GM19463 (cell line): ENCODE data around the gene CTTNBP2.
A peak's percentile ranks its signal among the peaks of the same experiment; 100 is the strongest.

Experiments
- ATAC-seq: cut with Tn5 transposase; IDR thresholded peaks from one replicate; pipeline ENCODE4 v1.9.1; 2021; ENCODE audit warnings: mild to moderate bottlenecking, moderate library complexity; ENCODE audit not compliant: unreplicated experiment

Gene CTTNBP2, protein sequence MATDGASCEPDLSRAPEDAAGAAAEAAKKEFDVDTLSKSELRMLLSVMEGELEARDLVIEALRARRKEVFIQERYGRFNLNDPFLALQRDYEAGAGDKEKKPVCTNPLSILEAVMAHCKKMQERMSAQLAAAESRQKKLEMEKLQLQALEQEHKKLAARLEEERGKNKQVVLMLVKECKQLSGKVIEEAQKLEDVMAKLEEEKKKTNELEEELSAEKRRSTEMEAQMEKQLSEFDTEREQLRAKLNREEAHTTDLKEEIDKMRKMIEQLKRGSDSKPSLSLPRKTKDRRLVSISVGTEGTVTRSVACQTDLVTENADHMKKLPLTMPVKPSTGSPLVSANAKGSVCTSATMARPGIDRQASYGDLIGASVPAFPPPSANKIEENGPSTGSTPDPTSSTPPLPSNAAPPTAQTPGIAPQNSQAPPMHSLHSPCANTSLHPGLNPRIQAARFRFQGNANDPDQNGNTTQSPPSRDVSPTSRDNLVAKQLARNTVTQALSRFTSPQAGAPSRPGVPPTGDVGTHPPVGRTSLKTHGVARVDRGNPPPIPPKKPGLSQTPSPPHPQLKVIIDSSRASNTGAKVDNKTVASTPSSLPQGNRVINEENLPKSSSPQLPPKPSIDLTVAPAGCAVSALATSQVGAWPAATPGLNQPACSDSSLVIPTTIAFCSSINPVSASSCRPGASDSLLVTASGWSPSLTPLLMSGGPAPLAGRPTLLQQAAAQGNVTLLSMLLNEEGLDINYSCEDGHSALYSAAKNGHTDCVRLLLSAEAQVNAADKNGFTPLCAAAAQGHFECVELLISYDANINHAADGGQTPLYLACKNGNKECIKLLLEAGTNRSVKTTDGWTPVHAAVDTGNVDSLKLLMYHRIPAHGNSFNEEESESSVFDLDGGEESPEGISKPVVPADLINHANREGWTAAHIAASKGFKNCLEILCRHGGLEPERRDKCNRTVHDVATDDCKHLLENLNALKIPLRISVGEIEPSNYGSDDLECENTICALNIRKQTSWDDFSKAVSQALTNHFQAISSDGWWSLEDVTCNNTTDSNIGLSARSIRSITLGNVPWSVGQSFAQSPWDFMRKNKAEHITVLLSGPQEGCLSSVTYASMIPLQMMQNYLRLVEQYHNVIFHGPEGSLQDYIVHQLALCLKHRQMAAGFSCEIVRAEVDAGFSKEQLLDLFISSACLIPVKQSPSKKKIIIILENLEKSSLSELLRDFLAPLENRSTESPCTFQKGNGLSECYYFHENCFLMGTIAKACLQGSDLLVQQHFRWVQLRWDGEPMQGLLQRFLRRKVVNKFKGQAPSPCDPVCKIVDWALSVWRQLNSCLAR (N-terminal part only)

DNA sequence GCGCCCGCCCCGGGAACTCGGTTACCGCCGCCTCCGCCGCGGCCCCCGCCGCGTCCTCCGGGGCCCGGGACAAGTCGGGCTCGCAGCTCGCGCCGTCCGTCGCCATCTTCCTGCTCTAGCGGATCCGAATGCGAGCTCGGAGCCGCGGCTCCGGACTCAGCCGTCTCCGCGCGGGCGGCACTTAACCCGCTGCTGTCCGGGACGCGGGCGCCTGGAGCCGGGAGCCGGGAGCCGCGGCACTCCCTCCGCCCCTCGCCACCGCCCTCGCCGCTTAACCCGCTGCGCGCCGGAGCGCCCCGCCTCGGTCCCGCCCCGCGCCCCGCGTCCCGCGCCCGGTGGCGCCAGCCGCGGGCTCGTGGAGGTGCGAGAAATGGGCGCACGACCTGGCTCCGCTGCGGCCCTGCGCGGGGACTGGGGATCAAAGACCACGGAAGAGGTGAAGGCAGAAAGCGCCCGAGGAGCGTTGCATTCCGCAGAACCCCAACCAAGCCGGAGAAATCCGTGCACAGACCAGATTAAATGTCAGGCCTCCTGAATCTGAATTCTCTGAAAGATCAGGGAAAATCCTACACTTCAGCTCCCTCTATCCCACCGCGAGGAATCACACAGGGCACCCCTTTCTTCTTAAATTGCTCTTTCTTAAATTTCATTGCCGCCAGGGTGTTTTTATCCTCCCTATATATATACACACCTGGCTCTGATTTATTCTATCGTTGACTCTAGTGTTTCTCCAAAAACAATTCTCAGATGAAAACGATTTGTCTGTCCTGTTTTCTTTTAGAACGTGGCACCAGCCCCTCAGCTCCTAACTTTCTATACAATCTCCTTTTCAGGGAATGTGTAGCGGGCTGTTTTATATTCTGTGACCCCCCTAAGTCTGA is at the start of gene CTTNBP2:
Gene CTTNBP2 (minus strand): TSS at position 132 of the 881 bp plus-strand sequence. CDS start 26 bp downstream, at position 106.
- ATAC-seq: peak; percentile 60

DNA sequence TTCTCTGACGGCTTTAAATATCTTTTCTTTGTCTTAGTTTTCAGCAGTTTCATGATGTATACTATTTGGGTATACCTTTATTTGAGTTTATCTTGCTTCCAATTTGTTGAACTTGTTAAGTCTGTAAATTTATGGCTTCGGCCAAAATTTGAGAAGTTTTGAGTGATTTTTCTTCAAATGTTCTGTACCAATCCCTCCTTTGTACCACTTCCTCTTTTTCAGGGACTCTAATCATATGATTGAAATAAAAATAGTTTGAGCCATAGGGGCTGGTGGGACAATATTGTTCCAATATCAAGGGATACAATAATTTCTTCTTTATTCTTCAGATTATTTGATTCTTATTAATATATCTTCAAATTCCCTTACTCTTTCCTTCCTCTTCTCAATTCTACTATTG is 43.1 kb upstream of the CTTNBP2 start:
- ATAC-seq: no peak

DNA sequence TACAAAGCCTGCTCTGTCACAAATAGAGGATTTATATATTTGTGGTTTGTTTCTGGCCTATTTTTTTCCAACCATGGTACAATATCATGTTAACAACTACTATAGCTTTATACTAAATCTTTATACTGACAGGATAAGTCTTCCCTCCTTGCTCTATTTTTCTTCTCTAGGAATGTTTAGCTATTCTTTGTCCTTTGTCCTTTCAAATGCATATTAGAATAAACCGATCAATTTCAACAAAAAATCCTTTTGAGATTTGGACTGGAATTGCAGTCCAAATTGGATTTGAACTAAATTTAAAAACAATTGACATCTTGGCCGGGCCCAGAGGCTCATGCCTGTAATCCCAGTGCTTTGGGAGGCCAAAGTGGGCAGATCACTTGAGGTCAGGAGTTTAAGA is 39.2 kb upstream of the CTTNBP2 start:
- ATAC-seq: no peak

DNA sequence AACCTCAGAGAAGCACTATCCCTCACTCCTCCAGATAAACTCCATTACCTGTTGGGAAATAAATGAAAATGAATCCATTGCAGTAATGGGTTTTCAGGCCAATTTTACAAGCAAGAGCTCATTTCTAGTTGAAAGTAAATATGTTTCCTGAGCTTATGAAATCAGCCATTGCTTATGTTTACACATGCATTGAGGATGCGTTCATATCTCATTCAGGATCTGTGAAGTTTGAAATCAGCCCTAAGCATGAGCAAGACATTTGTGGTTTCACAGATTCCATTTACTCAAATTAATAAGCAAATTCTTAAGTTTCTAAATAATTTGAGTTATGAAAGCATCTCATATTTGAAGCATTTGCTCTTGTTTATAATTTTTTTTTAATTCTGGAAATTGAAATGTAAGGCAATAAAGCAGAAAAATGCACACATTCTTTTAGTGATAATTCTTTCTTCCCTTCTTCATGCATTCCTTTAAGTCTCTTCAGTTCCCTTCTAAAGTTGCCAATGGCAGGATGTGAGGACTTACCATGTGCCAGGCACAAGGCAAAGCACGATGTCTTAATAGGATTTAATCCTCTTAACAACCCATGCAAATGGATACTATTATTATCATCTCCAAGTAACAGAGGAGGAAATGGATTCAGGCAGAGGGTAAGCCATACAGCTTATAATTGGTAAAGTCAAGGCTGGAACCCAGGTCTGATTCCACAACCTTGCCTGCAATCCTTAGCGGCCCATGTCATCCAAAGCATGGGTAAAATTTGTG is 35.0 kb upstream of the CTTNBP2 start:
- ATAC-seq: no peak

DNA sequence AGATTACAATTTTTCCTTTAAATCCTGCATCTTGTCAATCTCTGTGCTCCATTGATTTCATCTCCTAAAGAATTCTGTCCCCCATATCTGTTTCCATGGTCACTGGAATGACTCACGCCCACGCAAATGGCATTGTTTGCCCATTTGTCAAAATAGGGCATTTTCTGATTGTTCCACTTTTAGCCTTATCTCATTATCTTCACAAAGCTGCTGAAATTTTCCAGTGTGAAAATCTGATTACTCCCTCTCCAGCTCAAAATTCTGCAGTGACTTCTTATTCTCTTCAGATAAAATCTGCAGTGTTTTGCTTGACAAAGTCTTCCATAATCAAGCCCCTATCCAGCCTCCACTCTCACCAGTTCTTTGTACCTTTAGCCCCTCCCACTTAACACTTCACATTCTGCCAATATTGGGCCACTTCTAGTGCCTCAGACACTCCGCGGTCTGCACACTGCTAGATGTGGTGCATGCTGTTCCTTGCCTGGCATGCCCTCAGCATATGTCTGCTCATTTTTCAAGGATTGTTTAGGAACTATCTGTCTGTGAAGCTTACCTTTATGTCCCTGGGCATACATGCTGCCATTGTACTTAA is 33.9 kb upstream of the CTTNBP2 start:
- no peak for ATAC-seq

DNA sequence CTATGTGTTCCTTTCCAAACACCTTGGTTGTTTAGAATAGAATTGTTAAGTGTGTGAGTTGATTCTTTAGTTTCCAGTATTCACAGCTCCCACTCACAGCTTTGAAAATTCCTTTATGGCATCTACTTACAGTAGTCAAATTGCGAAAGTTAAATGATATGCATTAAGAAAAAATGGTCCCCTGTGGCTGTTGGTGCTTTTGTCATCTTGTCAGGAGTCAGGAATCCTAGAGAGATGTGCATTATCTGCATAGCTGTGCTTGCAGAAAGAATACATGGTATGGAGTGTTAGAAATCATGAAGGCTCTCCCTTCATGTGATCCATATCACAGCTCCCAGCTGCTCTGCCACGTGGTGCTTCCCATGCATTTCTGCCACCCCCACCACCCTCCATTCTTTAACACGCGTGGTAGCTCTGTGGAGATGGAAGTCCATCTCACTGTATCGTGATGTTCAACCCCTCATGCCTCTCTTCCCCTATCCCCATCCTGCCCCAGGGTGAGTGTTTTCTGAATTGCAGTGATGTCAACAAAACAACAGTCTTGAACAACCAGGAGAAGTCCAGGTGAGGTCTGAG is 29.2 kb upstream of the CTTNBP2 start:
- ATAC-seq: no peak

DNA sequence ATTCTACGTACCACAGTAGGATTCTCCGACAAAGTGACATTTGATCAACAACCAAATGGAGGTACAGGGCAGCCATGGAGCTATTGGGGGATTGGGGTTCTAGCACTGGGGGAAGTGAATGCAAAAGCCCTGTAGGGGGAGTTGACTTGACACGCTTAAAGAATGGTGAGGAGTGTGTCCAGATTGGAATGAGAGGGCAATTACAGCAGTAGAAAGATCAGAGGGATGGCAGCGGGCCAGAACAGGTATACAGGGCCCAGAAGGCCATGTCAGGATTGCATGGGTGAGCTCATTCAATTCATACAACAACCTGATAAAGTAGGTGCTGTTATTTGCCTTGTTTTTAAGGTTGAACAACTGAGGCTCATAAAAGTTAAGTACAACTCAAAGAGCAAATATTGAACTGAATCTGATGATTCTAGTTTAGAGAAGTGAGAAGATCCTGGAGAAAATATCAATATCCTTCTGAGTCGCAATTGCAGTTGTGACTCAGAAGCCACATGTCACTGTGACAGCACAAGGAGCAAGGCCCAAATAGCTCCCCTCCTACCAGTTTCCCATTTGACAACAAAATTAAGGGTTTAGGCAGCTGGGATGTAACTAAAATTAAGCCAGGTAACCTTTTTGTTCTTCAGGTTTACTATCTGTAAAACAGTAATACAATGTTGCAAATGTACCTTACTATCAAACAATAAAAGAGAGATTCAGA is 28.0 kb upstream of the CTTNBP2 start:
- ATAC-seq: no peak

DNA sequence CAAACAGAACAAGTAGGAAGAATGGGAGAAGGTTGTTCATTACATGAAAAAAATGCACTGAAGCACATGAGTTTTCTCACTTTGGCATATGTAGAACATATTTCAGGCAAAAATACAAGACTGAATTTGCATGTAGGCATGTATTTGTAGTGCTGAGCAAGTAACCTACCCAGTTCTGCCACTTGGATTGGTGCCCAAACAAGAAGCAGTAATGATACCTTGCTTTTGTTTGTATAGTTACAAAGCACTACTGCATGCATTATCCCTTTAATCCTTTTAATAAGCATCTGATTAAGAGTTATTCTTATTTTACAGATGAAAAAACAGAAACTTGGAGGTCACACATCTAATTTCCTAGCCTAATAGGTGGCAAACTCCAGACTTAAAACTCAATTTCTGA is 23.1 kb upstream of the CTTNBP2 start:
- no peak for ATAC-seq

DNA sequence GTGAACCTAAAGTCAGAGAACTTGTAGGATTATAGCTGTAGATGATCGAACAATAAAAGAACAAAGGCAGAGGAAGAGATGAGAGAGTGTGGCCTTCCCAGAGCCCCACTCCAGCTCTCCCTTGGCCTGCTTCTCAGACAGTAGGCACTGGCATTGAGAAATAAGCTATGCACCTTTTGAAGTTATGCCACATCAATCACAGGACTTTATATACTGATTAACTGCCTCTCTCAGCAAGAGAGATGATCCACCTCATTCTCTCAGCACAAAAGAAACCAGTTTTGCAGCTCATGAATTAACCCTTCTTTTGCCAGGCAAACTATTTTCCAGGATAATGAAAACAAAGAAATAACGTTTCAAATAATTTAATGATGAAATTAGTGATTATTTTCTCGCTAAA is 22.0 kb upstream of the CTTNBP2 start:
- no peak for ATAC-seq

DNA sequence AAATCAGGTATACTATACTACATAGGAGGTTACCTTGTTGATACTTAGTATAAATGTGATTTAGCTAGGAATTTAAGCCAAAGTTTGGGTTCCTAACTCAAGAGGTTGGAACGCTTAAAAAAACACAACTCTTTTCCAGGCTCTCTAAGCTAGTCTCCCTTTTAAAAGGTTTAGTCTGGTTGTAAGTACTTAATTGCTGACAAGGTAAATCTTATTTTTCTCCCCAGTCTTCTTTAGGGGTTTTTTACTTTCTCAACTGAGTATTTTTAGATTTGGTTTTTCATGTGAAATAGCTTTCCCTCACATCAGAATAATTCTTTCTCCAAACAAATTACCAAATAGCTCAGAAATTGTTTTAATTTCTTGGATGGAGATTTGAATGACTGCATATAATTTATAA is 20.8 kb upstream of the CTTNBP2 start:
- no peak for ATAC-seq

DNA sequence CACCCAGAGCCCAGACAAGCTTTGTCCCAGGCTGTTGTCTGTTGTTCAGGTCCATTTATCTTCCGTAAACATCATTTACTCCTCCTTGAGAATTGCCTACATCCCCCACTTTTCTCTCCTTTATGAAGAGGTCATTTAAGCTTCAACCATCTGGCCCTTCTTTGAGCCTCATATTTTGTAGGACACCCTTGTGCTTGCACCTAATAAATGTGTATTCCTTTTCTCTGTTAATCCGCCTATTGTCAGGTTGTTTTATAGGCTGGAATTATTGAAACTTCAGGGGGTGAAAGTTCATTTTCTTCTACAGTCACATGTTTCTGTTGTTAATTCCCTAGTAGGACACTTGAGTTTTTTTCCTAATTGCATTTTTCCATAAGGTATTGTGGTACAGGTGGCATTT is 19.6 kb upstream of the CTTNBP2 start:
- ATAC-seq: no peak

DNA sequence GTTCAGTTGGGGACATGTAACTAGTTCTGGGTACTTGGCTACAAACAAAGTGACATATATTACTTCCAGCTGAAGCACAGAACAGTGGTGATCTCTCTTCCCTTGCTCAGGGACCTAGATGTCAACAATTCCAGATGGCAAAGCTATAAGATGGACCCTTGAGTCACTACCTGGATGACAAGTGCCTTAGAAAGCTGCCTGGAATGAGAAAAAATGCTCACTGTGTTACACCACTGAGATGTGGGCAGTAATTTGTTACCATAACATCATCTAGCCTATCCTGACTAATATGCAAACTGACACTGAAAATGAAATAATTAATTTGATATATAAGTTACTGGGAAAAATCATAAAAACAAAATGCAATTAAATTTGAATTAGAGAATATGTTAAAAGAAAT is 16.4 kb upstream of the CTTNBP2 start:
- no peak for ATAC-seq

DNA sequence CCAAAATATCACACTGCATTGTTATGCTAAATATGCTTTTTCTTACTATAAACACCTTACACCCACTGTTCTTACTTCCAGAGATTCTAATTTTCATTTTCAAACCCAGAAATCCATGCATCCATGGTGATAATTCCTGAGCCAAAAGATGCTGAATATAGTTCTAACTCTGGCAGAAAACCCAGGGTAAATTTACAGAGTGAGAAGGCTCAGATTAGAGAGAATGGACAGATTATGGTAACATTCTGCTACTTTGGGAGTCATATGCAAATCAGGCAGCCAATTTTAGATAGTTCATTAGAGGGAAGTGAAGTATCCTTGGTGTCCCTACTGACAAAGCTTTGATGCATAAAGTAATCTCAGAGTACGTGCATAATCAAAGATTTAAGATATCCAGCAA is 15.4 kb upstream of the CTTNBP2 start:
- no peak for ATAC-seq

DNA sequence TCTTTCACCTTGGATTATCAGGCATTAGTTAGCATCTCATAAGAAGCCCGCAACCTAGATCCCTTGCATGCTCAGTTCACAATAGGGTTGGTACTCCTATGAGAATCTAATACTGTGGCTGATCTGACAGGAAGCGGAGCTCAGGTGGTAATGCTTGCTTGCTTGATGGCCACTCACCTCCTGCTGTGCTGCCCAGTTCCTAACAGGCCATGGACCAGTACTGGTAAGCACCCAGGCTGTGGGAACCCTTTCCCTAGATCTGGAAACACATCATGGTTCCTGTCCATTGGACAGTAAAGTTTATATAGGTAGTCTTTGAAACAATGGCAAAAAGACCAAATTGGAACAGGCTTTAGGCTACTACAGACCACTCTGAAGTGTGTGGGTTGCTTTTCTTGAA is 9.4 kb upstream of the CTTNBP2 start:
- ATAC-seq: no peak

DNA sequence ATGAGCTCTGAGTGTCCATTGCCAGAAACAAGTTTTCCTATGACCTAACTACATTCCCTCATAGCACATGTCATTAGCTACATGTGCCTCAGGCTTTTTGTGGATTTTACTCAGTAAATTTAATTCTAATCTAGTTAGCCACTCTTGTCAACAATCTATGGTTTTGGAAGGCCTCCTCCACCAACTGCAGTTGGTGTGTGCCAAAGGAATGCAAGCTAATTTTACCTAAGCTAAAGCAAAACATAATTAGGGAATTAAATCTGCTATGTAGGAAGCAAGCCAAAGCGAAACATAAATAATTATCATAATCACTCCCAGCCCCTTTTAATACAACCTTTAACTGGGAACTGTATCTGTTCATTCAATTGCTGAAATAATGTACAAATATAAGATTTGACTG is 3.5 kb upstream of the CTTNBP2 start:
- ATAC-seq: no peak

DNA sequence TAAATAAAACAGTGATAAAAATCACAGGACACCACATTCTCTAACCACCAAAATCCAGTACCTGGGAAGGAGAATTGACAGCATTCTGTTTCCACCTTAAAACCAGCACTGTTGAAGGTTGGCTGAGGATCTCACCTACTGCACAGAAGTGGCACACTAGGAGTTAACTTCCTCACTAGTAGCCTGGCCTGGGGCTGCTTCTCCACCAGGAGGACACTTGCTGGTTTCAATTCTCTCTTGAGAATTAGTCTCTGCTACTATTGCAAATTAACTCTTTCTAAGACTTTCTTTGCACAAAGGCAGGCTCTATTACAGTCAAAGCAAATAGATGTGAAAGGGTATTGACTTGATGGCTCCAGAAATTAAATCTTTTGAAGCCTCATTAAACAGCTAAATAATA is 2.3 kb upstream of the CTTNBP2 start:
- no peak for ATAC-seq

DNA sequence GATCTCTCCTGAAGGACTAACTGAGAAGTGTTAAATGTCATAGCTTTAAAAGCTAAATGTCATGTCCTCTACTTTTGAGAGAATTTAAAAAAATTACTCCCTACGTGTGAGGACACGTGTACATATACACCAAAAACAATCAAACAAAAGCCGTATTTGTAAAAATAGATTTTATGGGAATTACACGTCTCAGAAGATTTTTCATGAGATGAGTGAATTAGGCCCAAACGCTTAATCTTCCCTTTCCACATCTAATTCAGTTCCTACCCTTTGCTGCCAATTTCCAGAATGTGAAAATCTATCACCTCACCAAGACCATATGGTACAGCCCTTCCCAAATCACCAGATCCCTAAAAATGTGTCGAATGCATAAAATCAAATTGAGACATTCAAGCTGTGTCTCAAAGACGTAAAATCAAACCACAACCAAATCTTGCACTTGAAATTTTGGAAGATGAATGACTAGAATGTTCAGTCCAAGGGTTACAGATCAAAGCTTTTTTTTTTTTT is 1.0 kb upstream of the CTTNBP2 start:
- no peak for ATAC-seq
